ENCODE measurements around the gene CHSY3.

The CHSY3 gene

DNA sequence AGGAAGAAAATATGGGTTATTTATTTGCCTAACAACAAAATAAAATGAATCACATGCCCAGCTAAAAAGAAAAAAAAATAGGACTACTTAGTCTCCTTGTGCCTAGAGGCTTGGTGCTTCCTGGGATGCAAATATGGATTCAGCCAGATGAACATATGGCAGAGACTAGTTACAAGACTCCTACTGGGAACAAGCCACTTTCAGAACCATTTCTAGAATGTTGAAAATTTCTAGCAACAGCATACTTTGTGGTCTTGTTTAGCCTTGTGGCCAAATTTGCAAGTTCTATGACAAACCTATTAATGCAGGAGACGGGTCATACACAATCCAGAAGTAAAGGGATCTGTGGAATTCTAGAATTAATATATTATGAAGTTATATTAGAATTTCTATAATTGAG is 198.7 kb downstream of the CHSY3 start:
- no peak for DNase-seq (ENCODE audit: low spot score)
- H3K4me3 ChIP-seq (ENCODE audit: severe bottlenecking) = no peak overlapping the region
- TF ChIP-seq, protein P1, sequence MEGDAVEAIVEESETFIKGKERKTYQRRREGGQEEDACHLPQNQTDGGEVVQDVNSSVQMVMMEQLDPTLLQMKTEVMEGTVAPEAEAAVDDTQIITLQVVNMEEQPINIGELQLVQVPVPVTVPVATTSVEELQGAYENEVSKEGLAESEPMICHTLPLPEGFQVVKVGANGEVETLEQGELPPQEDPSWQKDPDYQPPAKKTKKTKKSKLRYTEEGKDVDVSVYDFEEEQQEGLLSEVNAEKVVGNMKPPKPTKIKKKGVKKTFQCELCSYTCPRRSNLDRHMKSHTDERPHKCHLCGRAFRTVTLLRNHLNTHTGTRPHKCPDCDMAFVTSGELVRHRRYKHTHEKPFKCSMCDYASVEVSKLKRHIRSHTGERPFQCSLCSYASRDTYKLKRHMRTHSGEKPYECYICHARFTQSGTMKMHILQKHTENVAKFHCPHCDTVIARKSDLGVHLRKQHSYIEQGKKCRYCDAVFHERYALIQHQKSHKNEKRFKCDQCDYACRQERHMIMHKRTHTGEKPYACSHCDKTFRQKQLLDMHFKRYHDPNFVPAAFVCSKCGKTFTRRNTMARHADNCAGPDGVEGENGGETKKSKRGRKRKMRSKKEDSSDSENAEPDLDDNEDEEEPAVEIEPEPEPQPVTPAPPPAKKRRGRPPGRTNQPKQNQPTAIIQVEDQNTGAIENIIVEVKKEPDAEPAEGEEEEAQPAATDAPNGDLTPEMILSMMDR (IDR thresholded peaks at IDR 0.05; ENCODE audit: poor library complexity, severe bottlenecking) = no peak
- no peaks in the 10 kb centered on the region for H3K9me3 ChIP-seq (ENCODE audit: severe bottlenecking)
- ATAC-seq (ENCODE audit: low read depth) = no peak
- no peaks in the 10 kb centered on the region for H3K27me3 ChIP-seq (ENCODE audit: insufficient read depth, poor library complexity, severe bottlenecking)
- no peak overlapping the region for H3K27ac ChIP-seq (ENCODE audit: poor library complexity, severe bottlenecking)
- no peaks in the 10 kb centered on the region for H3K36me3 ChIP-seq (ENCODE audit: low read depth)
- H3K4me1 ChIP-seq (ENCODE audit: insufficient read depth, poor library complexity, severe bottlenecking) = no peaks in the 10 kb centered on the region

DNA sequence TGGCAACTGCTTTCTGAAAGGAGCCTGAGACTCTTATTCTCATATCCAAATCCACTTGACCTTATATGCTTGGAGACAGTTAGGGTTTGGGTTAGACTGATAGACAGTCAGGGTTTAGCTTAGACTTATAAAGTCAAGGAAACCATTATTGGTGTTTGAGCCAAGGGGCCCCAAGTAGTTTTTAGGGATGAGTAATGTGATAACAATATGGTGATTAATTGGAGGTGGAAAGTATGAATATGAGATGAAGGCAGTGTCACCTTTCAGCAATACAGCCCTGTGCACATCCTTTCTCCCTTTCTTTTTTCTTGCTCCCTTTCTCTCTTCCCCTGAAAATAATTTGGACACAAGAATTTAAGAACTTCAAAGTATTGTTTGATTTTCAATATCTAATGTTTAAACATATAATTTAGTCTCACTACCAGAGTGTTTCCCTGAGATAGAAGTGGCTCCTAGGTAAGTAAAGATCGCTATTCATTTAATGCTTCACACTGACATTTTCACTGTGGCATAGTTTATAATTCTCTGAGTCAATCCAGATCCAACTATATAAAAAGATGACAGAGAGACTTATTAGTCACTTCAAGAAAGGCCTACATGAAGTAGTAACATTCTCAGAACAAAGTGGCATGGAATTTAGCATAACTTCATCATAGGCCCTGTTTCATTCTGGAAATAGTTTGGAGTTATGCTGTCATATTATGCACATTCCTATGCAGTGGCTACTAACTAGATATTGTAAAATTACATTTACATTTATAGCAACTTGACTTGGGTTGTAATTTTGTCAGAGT is 200.8 kb downstream of the CHSY3 start:
- Histone ChIP-seq H3K4me1 (ENCODE audit: insufficient read depth, poor library complexity, severe bottlenecking) (no peaks in the 10 kb centered on the region), H3K9me3 (ENCODE audit: severe bottlenecking) (no peaks in the 10 kb centered on the region), H3K36me3 (ENCODE audit: low read depth) (no peaks in the 10 kb centered on the region), H3K27me3 (ENCODE audit: insufficient read depth, poor library complexity, severe bottlenecking) (no peaks in the 10 kb centered on the region), H3K4me3 (ENCODE audit: severe bottlenecking) (no peak overlapping the region), H3K27ac (ENCODE audit: poor library complexity, severe bottlenecking) (no peak overlapping the region)
- TF ChIP-seq, protein P1 (IDR thresholded peaks at IDR 0.05; ENCODE audit: poor library complexity, severe bottlenecking) = no peak
- DNase-seq (ENCODE audit: low spot score) (no peak), ATAC-seq (ENCODE audit: low read depth) (peak; percentile 46; the same call in 2 of the 3 replicates)

DNA sequence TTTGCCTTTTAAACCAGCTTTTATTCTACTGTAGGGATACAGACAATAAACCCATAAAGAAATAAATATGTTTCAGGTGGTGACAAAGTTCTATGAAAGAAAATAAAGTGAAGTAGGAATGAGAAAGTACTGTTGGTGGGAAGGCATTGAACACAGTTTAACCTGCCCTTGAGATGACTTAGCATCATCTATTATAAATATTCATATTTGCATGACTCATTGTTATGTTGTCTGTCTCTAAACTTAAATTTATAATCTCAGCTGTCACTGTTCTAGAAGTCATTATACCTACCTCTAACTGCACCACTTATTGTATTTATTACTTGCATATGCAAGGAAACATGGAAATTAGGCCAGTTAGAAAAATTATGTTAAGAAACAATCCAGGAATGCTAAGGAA is 202.2 kb downstream of the CHSY3 start:
- Histone ChIP-seq H3K9me3 (ENCODE audit: severe bottlenecking) (no peaks in the 10 kb centered on the region), H3K4me1 (ENCODE audit: insufficient read depth, poor library complexity, severe bottlenecking) (no peaks in the 10 kb centered on the region), H3K27me3 (ENCODE audit: insufficient read depth, poor library complexity, severe bottlenecking) (no peaks in the 10 kb centered on the region), H3K36me3 (ENCODE audit: low read depth) (no peaks in the 10 kb centered on the region), H3K27ac (ENCODE audit: poor library complexity, severe bottlenecking) (no peak overlapping the region), H3K4me3 (ENCODE audit: severe bottlenecking) (no peak overlapping the region)
- no peak for DNase-seq (ENCODE audit: low spot score)
- no peak for ATAC-seq (ENCODE audit: low read depth)
- TF ChIP-seq, protein P1 (IDR thresholded peaks at IDR 0.05; ENCODE audit: poor library complexity, severe bottlenecking) = no peak

DNA sequence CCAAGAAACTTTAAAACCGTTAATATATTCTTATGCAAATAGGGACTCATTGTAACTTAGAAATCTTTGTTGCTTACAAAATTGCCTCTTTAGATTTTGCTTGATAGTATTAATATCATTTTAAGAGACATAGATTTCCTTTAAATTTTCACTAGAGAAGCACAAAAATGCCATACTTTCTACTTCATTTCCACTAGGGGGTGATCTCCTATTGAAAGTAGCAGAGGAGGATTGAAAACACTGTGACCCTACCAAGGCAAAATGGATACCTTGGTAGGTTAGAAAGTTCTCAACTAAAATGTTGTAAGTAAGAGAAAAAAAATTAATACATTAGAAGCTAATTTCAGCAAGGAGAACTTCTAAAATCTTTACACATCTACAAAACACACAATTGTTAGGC is 204.9 kb downstream of the CHSY3 start:
- TF ChIP-seq, protein P1 (IDR thresholded peaks at IDR 0.05; ENCODE audit: poor library complexity, severe bottlenecking) = peak; percentile 96
- DNase-seq (ENCODE audit: low spot score) = no peak
- H3K36me3 ChIP-seq (ENCODE audit: low read depth) = no peaks in the 10 kb centered on the region
- no peaks in the 10 kb centered on the region for H3K9me3 ChIP-seq (ENCODE audit: severe bottlenecking)
- ATAC-seq (ENCODE audit: low read depth) = peak; percentile 72
- no peaks in the 10 kb centered on the region for H3K4me1 ChIP-seq (ENCODE audit: insufficient read depth, poor library complexity, severe bottlenecking)
- H3K4me3 ChIP-seq (ENCODE audit: severe bottlenecking) = no peak overlapping the region
- H3K27ac ChIP-seq (ENCODE audit: poor library complexity, severe bottlenecking) = no peak overlapping the region
- H3K27me3 ChIP-seq (ENCODE audit: insufficient read depth, poor library complexity, severe bottlenecking) = no peaks in the 10 kb centered on the region

DNA sequence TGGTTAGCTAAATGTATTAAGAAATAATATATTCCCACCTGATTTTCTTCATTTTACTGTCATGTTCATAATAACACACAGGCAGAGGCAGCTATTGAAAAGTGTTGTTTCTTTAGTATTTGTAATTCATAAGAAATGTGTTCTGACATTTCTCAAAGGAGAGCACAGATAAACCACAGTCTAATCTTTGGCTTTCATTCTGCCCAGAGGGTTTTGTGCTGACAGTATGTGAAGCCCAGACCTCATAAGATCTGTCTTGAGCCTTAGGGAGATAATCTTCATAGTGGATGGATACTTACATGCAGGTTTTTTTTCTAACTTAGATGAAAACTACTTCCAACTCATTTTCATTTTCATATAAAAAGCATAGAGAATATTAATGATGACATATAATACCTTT is 206.1 kb downstream of the CHSY3 start:
- TF ChIP-seq, protein P1 (IDR thresholded peaks at IDR 0.05; ENCODE audit: poor library complexity, severe bottlenecking) = no peak

More for the DNA sequence above, 206.1 kb downstream of the CHSY3 start:
- Histone ChIP-seq H3K27me3 (ENCODE audit: insufficient read depth, poor library complexity, severe bottlenecking) (no peaks in the 10 kb centered on the region), H3K4me3 (ENCODE audit: severe bottlenecking) (no peak overlapping the region), H3K36me3 (ENCODE audit: low read depth) (no peaks in the 10 kb centered on the region), H3K4me1 (ENCODE audit: insufficient read depth, poor library complexity, severe bottlenecking) (no peaks in the 10 kb centered on the region), H3K9me3 (ENCODE audit: severe bottlenecking) (no peaks in the 10 kb centered on the region), H3K27ac (ENCODE audit: poor library complexity, severe bottlenecking) (no peak overlapping the region)
- DNase-seq (ENCODE audit: low spot score) (no peak), ATAC-seq (ENCODE audit: low read depth) (no peak)

All from RWPE2 (cell line).